GM12874 (cell line): ENCODE results near the gene SPATA32.
A peak's percentile ranks its signal among the peaks of the same experiment; 100 is the strongest.

ENCODE experiments used
- CTCF ChIP-seq: IDR thresholded peaks from 2 replicates; pipeline ENCODE4 v1.5.1; 2011; ENCODE audit warnings: low read depth, mild to moderate bottlenecking, control low read depth, low read length, moderate library complexity; ENCODE audit not compliant: insufficient read depth

Gene SPATA32

GRCh38 chr17:45248132-45248957, 13.5 kb downstream of the SPATA32 start:
- TF ChIP-seq CTCF, result no peak

- TF ChIP-seq CTCF, result no peak
Measured at GRCh38 chr17:45247429-45248131, 14.3 kb downstream of the SPATA32 start.

- TF ChIP-seq CTCF, result peak; percentile 35
Measured at GRCh38 chr17:45246861-45247428, 14.9 kb downstream of the SPATA32 start.

- TF ChIP-seq CTCF, result no peak
Measured at GRCh38 chr17:45246338-45246737, 15.6 kb downstream of the SPATA32 start.

- TF ChIP-seq CTCF, result no peak
Measured at GRCh38 chr17:45244725-45245656, 16.9 kb downstream of the SPATA32 start.

- TF ChIP-seq CTCF, result no peak
Measured at GRCh38 chr17:45243750-45244149, 18.1 kb downstream of the SPATA32 start.

- no peak for TF ChIP-seq CTCF
Measured at GRCh38 chr17:45242029-45242414, 19.9 kb downstream of the SPATA32 start.
